Hindlimb muscle (tissue), 1 donor: ENCODE data around the gene PHF24. TPM values are rescaled to one million over a fixed set of nuclear protein-coding genes. Genes with fewer than 3 reads are reported as not detected.
A peak's percentile ranks its signal among the peaks of the same experiment; 100 is the strongest.
"Not testable (repeated sequence)": the region's sequence is repeated elsewhere in the genome, so short reads cannot be mapped to it uniquely, and the experiment has no call there.

Source experiments
- DNase-seq: peaks from one replicate; pipeline ENCODE4 v3.0.0-alpha.2; 2013
- polyA plus RNA-seq: library from polyadenylated mRNA; unstranded; fragments of 120-200 nt; gene quantifications from one replicate; pipeline ENCODE4 v1.2.1, GENCODE V29; 2013; ENCODE audit not compliant: insufficient read length

PHF24 gene
- polyA plus RNA-seq: 0.23 TPM

DNA sequence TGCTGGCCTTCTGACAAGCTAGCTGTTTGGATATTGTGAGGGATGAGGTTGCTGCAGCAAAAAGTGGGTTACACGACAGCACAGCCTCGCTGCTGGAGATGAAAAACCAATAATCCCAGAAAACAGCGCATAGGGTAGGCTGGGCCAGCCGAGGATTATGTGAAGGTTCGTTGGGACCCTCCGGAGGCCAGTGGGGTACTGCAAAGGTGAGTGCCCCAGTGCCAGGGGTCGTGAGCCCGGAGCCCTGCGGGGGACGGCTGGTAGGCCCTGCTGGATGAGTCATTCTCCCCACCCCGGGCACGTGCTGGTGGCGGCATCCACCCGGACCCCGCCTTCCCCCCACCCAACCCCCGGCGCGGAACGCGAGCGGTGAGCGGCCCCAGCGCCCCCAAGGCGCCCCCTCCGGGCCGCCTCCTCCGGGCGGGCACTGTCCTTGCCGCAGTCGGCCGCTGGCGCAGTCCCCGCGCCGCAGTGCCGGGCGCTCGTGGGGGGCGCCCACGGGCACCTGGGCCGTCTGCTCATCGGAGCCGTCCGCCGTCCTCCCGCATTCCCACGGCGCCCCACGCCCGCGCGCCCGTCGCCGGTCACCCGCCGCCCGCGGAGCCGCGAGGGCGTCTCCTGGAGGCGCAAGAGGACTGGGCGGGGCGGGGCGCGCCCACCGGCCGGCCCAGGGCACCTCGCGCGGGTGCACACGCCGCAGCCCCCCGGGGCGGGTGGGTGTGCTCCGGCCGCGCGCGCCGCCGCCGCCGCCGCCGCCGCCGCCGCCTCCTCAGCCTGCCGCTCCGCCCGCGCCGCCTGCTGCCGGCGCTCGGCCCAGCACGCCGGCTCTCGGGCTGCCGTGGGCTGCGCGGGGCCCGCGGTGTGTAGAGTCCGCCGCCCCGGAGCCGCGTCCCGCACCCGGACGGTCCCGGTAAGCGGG is at the start of gene PHF24:
PHF24 (plus strand) TSS at position 794 of the 919 bp plus-strand sequence. CDS start 13,014 bp downstream, outside the sequence.
- no peak for DNase-seq

DNA sequence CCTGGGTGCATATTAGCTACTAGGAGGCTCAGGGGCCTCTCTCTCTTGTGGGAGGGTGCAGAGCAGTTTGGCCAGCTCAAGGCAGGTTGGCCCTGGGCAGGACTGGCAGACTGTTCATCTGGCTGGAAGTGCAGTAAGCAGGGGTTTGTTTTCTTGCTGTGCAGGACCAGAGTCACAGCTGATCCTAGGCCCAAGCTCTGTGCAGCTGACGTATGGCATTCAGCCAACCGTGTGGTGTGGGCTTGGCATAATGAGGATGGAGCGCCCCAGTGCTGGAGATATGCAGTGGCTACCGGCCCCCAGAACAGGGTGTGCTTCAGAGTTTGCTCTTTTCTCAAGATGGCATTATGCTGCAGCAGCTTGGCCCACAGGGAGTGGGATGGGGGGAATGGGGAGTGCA is 31.0 kb upstream of the PHF24 start:
- DNase-seq: peak; percentile 6

DNA sequence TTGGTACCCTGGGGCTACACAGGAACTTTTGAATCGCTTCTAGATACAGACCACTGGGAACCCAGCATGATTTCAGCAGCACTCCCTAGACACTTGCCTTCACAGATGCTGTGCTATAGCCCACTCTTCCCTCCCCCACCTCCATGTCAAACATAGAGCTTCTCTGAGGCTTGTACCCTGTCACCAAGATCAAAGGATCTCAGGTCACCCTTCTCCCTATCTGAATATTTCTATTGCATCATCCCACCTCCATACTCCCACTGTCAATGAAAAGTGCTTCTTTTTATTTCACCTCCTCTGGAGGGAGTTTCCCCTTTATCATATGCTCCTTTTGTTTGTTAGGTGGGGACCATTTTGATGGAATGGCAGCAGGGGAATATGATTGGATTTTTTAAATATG is 29.2 kb upstream of the PHF24 start:
- no peak for DNase-seq

DNA sequence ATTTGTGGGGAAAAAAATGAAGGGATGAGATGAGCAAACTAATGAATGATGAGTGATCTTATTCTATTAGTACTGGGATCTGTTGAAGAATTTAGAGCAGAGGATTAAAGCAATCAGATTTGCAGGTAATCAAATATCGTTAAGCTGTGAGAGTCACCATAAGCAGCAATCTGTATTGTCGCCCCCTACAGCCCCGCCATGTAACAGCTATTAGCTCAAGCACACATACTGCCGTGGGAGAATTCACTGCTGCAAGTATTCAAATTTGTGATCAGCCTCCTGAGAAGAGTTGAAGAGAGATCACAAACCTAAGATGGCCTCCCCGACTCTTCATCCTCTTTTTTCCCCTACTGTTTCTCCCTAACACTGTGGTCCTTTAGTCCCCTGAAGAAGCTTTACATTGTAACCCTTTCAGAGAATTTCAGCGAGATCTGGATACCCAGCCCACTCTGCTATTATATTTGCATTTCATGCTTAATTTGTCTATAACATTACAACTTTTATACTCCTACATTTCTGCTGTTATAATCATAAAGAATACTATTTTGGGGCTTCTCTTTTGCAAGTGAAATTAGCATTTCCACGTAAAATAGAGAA is 28.5 kb upstream of the PHF24 start:
- DNase-seq: no peak

DNA sequence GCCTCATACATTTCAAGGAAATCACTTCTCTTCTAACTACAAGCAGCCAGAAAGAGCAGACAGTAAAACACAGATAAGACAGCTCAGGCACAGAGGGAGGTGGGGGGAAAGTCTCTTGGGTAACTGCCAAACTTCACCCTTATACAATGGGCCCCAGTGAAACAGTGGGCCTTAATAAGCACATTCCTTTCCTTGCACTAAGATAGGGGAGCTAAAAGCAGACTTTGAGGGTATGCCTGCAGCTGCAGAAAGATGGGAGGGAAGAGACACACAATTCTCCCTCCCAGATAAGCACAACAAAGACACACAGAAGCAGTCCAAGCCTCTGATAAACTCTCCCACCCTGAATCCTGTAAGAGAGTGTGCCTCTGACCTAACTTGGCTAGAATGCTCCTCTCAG is 18.1 kb upstream of the PHF24 start:
- DNase-seq: not testable (repeated sequence)

DNA sequence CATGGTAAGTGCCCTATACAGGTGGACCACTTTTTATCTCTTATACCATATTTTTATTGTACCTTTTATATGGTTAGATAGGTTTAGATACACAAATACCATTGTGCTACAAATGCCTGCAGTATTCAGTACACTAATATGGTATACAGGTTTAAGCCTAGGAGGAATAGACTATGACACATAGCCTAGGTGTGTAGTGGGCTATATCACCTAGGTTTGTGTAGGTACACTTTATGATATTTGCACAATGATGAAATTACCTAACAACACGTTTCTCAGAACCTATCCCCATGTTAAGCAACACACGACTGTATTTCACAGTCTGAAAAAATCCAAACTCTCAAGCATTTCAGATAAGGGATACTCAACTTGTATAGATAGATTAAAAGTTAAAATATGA is 9.6 kb upstream of the PHF24 start:
- no peak for DNase-seq

DNA sequence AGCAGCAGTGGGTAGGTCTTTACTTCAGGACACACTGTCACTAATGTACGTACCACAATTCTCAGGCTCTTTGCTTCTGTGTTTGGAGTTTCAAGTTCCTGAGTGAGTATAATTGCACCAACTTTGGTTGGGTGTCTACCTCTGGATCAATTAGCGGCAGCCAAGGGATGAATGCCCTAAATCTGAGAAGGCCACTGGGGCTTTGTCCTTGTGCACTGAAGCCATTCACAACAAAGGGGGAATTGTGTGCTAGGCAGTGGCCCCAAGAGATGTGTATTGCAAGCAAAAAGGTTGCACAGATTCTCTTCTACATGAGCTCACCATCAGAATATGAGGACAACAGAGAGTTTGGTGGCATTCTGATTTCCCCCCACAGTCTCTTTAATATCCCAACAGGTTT is 3.9 kb upstream of the PHF24 start:
- no peak for DNase-seq

DNA sequence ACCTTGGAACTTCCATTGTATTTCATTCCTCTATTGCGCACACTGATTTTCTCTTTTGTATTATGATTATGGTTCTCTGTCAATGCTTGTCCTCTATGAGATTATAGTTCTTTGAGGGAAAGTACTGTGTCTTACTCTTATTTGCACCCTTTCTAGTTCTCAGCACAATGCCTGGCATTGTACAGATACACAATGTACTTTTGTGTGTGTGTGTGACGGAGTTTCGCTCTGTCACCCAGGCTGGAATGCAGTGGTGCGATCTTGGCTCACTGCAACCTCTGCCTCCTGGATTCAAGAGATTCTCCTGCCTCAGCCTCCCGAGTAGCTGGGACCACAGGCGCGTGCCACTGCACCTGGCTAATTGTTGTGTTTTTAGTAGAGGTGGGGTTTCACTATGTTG is 2.0 kb upstream of the PHF24 start:
- DNase-seq: not testable (repeated sequence)

DNA sequence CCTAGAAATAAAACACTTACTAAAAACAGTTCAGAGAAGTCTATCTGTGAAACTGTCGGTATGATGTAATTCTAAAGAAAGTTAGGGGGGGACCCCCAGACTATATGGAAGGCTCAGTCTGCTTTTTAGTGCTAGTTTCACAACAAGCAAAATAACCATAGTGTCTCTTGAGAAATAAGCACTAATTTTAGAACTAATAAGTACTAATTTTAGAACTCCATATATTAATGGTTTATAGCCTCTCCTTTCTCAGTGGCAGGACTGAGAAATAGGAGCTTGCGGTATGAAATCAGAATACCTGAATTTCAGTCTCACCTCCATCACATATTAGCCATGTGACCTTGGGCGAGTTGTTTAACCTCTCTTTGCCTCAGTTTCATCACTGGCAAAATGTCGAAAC is 1.4 kb upstream of the PHF24 start:
- no peak for DNase-seq

DNA sequence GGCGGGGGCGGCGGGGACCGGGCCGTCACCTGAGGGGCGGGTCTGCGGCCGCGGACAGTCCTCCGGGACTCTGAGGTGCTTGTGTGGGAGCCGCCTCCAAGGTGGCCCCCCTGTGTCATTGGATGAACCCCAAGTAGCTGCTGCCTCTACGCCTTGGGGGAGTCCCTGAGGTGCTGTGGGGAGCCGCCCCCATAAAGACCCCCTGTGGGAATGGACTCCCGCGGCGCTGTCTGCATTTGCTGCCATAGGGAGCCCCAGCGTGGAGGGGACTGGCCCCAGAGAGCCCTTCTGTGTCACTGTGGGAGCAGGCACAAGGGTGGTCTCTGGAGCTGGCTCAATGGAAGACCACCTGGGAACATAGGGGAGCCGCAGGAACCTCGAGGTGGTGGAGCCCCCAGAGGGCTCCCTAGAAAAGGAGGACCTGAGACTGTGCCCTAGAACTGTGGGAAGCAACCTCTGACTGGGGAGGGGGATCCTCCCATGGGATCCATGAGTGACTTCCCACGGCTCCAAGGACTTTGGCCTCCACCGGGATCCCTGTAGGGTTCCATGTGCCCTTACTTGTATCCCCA is 412 bp downstream of the PHF24 start:
- no peak for DNase-seq

DNA sequence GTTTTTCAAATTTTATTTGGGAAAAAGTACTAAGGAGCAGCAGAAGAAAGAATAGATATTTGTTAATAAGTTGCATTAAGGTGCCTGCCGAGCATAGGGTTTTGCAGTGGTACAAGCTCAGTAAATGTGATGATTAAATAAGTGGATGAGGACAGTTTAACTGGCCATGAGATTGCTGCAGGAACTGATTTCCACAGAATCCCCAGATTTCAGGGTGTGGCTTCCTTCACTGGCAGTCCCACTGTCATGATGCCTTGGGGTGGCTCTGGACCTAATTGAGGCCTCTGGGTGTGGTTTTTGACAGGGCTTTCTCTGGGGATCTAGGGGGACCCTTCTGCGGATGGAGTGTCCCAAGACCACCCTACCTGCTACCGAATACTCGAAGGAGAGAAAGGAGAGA is 1.4 kb downstream of the PHF24 start:
- DNase-seq: no peak

DNA sequence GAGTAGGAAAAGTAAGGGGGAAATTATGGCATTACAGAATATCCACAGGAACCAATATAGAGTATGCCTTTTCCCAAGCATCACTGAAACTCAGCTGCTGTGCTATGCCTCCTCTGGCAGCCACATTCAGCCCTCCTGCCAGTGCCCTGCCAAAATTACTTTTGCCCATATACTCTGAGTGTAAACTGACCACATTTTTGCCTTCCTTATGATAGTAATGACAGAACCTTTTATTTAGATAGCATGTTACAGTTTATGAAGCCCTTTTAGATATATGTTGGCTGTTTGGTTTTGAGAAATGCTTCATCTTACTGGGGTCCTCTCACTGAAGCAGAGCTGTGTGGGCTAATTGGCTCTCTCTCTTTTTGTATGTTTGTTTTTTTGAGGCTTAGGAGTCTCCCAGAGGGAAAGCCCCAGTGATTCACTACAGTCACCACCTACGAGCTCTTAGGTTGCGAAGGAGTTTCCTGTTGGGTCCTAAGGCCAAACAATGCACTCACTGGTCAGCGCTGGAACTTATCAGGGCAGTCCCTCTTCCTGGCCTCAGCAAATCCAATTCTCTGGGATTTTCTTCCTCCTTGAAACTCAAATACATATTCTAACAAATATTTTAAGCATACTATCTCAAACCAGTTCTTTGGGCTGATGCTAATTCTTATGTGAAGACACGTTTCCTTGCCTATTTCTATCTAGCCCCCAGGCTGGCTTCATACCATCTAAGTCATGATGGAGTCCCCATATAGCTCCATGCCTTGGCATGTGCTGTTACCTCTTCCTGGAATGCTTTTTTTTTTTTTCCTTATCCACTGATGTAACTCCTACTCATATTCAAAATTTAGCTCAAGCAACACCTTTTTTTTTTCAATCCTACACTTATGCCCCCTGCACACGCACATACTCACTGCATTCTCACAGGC is 3.7 kb downstream of the PHF24 start:
- DNase-seq: no peak

DNA sequence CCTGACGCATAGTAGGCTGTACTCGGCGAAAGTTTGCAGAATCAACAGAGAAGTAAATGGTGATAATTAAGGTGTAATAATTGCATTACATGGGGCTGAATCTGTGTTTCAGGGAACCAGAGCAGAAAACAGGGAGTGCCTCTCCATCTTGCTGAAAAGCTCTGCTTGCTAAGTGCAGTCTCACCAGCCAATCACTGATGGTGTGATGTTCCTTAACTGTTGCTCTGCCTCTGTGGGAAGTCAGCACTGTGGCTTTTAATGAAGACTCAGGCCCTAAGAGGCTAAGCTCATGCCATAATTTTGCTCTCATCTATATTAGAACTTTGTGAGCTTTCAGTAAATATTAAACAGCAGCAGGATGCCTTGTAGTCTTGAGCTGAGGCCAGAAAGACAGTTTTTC is 4.5 kb downstream of the PHF24 start:
- DNase-seq: no peak

DNA sequence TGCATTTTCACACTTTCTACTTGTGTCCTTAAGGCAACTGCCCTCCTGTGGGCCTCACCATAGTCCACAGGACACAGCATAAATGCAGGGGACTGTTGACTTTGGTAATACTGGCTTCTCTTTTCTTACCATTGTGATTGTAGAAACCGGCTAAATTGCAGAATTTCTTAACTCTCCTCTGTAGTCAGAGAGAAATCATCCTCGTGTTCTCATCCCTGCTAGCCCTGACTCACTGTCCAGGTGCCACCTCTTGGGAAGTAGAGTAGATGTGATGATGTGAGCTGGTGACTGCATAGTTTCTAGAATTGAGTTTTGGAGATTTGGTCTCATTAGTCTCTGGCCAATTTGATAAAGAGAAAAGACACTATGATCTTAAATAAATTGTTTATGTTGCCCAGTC is 5.5 kb downstream of the PHF24 start:
- DNase-seq: no peak

DNA sequence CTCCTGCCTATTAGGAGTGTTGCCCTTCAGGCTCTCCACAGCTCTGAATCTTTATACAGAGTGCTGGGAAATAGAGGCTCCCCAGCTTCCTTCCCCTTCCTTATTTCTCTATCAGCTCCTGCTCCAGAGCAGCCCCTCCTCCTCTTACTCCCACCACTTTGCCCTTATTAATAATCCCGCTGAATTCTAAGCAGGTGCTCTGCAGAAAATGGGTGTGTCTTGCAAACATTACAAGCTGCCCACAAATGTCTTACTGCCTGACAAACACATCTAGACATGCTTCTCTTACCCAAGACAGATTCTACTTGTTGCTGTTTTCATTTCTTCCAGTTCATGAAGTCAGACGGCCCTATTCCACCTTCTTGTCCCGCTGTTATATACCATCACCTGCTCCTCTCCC is 6.4 kb downstream of the PHF24 start:
- no peak for DNase-seq

DNA sequence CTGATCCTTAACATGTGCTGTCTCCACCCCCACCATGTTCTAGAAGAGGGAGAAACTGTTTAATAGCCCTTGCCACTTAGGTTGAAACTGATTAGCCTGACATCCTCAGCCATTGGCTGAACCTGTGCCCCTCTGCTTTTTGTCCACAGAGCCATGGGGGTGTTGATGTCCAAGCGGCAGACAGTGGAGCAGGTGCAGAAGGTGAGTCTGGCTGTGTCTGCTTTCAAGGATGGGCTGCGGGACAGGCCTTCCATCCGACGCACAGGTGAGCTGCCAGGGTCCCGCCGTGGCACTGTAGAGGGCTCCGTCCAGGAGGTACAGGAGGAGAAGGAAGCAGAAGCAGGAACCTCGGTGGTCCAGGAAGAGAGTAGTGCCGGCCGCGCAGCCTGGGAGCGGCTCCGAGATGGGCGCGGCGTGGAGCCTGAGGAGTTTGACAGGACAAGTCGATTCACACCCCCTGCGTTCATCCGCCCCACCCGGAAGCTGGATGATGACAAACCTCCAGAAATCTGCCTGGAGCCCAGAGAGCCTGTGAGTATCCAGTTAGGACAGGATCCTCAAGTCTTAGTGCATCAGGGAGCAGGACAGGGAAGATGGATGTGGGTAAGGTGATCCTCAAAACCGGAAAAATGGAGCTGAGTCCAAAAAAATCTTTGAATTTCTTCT is 13.2 kb downstream of the PHF24 start:
- DNase-seq: no peak

DNA sequence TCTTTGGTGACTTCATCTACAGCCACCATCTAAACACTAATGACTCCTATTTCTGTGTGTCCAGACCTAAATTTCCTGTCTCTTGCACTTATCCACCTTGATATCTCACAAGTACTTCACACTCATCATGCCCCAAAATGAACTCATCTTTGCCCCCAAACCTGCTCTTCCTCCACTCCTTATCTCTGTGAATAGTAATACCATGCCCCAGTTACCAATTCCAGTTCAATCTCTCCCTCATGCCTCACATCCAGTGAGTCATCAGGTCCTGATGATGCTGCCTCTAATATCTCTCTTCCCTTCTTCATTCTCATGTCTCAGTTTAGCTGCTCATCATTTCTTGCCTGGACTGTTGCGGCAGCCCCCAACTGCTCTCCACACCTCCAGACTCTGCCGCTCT is 16.6 kb downstream of the PHF24 start:
- DNase-seq: no peak

DNA sequence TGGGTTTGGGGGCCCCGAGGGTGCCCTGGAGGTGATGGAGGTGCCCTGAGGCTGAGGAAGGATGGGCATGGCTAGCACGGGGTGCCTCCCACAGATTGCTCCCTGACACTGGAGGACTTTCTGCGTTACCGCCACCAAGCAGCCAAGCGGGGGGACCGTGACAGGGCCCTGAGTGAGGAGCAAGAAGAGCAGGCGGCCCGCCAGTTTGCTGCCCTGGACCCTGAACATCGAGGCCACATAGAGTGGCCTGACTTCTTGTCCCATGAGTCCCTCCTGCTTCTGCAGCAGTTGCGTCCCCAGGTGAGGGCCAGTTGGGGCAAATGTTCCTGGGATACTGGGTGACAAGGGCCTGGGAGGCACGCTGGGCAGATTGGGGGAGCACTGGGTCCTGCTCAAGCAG is 18.4 kb downstream of the PHF24 start:
- no peak for DNase-seq

DNA sequence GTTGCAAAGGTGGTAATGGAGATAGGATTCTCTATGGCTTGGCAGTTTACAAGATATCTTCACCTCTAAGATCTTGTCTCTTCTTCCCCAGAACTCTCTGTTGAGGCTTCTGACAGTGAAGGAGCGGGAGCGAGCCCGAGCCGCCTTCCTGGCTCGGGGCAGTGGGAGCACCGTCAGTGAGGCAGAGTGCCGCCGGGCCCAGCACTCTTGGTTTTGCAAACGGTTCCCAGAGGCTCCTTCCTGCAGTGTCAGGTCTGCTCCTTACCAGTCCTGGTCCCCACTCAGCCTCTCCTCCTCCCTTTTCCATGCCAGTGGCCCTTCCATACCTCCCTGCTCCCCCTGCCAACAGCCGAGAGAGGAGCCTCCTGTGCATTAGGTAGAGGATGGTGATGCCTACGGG is 18.9 kb downstream of the PHF24 start:
- DNase-seq: no peak

DNA sequence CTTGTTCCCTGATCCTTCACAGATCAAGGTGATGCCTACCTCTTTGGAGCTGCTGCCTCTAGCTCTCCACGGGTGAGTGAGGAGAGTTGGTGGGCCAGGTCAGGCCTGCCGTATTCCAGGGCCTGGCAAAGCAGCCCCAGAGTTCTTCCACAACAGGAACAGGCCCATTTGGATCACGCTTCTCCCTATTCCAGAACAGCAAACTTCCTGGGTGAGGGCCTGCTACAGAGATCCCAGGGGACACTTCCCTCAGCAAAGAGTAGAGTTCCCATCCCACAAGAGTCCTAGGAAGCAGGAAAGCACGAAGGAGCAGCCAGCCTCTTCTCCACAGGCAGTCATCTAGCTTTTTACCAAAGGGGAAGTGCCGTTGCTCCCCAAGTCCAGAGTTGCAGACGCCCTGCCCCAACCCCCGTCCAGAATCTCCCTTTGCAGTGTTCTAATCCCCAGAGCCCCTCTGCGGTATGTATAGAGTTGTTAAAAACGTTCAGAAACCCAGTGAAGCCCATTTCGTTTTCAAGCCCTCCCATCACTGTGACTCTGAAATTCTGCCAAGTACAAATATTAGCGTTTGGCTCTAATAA is 22.2 kb downstream of the PHF24 start:
- no peak for DNase-seq

DNA sequence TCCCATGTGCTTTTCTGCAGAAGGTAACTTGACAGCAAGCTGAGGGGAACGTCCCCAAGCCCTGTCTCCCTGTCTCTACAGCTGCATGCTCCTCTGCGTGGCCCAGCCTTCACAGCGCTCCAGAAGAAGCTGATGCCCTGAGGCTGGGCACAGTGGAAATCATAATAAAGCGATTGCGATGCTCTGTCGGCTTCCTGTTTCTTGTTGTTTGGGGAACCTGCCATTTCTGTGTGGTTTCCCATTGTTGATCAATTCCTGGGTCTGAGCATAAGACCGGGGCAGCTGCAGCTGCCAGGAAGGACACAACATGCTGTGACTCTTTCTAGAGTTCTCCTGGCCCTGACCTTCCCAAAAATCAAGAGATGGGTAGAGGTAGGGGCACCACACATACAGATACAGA is 24.3 kb downstream of the PHF24 start:
- no peak for DNase-seq

DNA sequence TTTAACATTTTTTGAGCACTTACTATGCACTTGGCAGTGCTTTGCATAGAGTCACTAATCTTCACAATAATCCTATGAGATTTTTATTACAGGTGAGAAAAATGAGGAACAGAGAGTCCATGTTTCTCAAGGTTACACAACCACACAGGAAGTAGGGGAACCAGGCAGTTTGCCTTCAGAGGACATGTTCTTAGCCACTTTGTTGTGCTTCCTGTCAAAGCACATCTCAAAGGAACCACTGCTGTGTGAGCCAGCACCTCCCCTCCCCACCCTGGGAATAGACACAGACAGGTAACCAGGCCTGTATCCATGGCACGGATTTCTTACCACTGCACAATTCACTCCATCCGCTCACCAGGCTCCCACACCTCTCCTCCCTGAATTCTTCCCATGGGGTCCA is 25.1 kb downstream of the PHF24 start:
- no peak for DNase-seq
